ENCODE measurements around the gene PROS1. TPM values are rescaled to one million over a fixed set of nuclear protein-coding genes. Genes with fewer than 3 reads are reported as not detected.

Gene PROS1
- total and polyA plus RNA-seq, 2 of the 8 experiments (the other 6 are each of a cell fraction or from before 2014, with no cell fraction given), result 0.65 to 2.5 TPM

- H3K23ac ChIP-seq (ENCODE audit: insufficient read length), result no peak overlapping the region
- H2AK5ac ChIP-seq (ENCODE audit: low read depth, low read length), result no peak overlapping the region
- TF ChIP-seq KDM5A (IDR thresholded peaks at IDR 0.05; ENCODE audit: low read length) (no peak), CHD2 (IDR thresholded peaks at IDR 0.05; ENCODE audit: low read length) (no peak), CREB1 (IDR thresholded peaks at IDR 0.05) (no peak), GABPA (IDR thresholded peaks at IDR 0.05; ENCODE audit: borderline replicate concordance, insufficient read depth, low read length) (no peak)
Measured at GRCh38 chr3:93907132-93907531, 66.6 kb downstream of the PROS1 start.

More at GRCh38 chr3:93907132-93907531, 66.6 kb downstream of the PROS1 start:
- H2BK5ac ChIP-seq (ENCODE audit: low read depth, low read length), result no peak overlapping the region
- no peak overlapping the region for H4K8ac ChIP-seq (ENCODE audit: extremely low read depth, insufficient read depth, low read length)
- DNase-seq (ENCODE audit: low read depth in 1 of 2, low spot score in 2 of 2) (no peak), FAIRE-seq (no peak)
- H4K20me1 ChIP-seq (replicated peaks in 1 of 2; ENCODE audit: control insufficient read depth in 1 of 2, insufficient read depth in 2 of 2, low read length in 2 of 2), result no peaks in the 10 kb centered on the region
- no peak overlapping the region for H2AFZ ChIP-seq (ENCODE audit: low read length)
- H3K27me3 ChIP-seq (replicated peaks in 1 of 4; ENCODE audit: control insufficient read depth in 3 of 4, extremely low read depth in 1 of 4, insufficient read depth in 3 of 4, low read length in 3 of 4), result no peaks in the 10 kb centered on the region
- H3K18ac ChIP-seq (ENCODE audit: extremely low read depth, low read length), result no peak overlapping the region
- no peak overlapping the region for H3K27ac ChIP-seq (ENCODE audit: low read depth, low read length)
- H2BK12ac ChIP-seq (ENCODE audit: low read depth, low read length), result no peak overlapping the region
- H3K23me2 ChIP-seq (ENCODE audit: low read depth, low read length), result no peaks in the 10 kb centered on the region
- H2BK15ac ChIP-seq (ENCODE audit: low read length), result no peak overlapping the region
- ChIA-PET CTCF (ENCODE audit: partially characterized antibody) (no interaction called here), POLR2A (ENCODE audit: partially characterized antibody) (no interaction called here)
- H2BK20ac ChIP-seq (ENCODE audit: low read length), result no peak overlapping the region
- H3K9me3 ChIP-seq (ENCODE audit: insufficient read depth in 2 of 2, low read depth in 1 of 2, low read length in 1 of 2), result peaks cover 28 to 43% of the 10 kb centered on the region in 2 experiments
- H2BK120ac ChIP-seq (replicated peaks; ENCODE audit: low read depth, low read length), result no peak overlapping the region
- H3K9ac ChIP-seq (replicated peaks in 1 of 4; ENCODE audit: extremely low read depth in 1 of 4, low read depth in 3 of 4, low read length in 3 of 4), result no peak overlapping the region
- no peak overlapping the region for H3K56ac ChIP-seq (replicated peaks; ENCODE audit: insufficient read length, low read depth, low read length)
- no peaks in the 10 kb centered on the region for H3K36me3 ChIP-seq (ENCODE audit: control insufficient read depth in 2 of 4, insufficient read depth in 4 of 4, low read length in 3 of 4)
- no peak overlapping the region for H3K4me2 ChIP-seq (ENCODE audit: insufficient read depth in 1 of 2, low read depth in 2 of 2, low read length in 2 of 2)
- H3K4ac ChIP-seq (replicated peaks; ENCODE audit: insufficient read length, low read depth, low read length), result no peak overlapping the region
- H3K79me2 ChIP-seq (ENCODE audit: control insufficient read depth in 1 of 2, insufficient read depth in 2 of 2, low read length in 2 of 2), result no peaks in the 10 kb centered on the region
- H4K5ac ChIP-seq (ENCODE audit: insufficient read length, low read depth, low read length), result no peak overlapping the region
- H3K4me3 ChIP-seq (ENCODE audit: extremely low read depth in 1 of 4, insufficient read depth in 2 of 4, low read depth in 3 of 4, low read length in 4 of 4), result no peak overlapping the region
- WGBS, 2 experiments (ENCODE audit: extremely low coverage in 1 of 2, insufficient coverage in 1 of 2, insufficient read length in 1 of 2, insufficient replicate concordance in 2 of 2, low coverage in 1 of 2, low lambda C conversion rate in 2 of 2, missing lambda C conversion rate in 1 of 2), result 80% methylated on average over 1 of the region's 1 CpG; no CpG with 5 or more reads in 1 of the 2 experiments
- no peaks in the 10 kb centered on the region for H3K4me1 ChIP-seq (replicated peaks in 1 of 4; ENCODE audit: control insufficient read depth in 3 of 4, insufficient read depth in 4 of 4, low read length in 3 of 4)
- H4K91ac ChIP-seq (replicated peaks; ENCODE audit: insufficient read length, low read length), result no peak overlapping the region
- H3K79me1 ChIP-seq (ENCODE audit: low read depth, low read length), result no peaks in the 10 kb centered on the region
- no peak overlapping the region for H3K14ac ChIP-seq (ENCODE audit: insufficient read length)
